ENCODE results near the gene MT1X.

The MT1X gene

GRCh38 chr16:56637814-56638750 lies 44.2 kb upstream of the MT1X start, which contains the start of gene MT1A:
TSS of gene MT1A (plus strand) at chr16:56638666. CDS start at chr16:56638739, 73 bp downstream.
- no peak for DNase-seq (ENCODE audit: low spot score)
- no peak for TF ChIP-seq CTCF (IDR thresholded peaks at IDR 0.05; ENCODE audit: borderline replicate concordance, control extremely low read depth, extremely low read depth, insufficient read depth, missing control alignments)
- in situ Hi-C loops (cut with MboI; ENCODE audit: low sequenced_read_pairs, unreplicated experiment), result no loop called here

- TF ChIP-seq CTCF (IDR thresholded peaks at IDR 0.05; ENCODE audit: borderline replicate concordance, control extremely low read depth, extremely low read depth, insufficient read depth, missing control alignments), result no peak
- DNase-seq (ENCODE audit: low spot score), result no peak
- in situ Hi-C loops (cut with MboI; ENCODE audit: low sequenced_read_pairs, unreplicated experiment), result no loop called here
Measured at GRCh38 chr16:56639045-56639444, 43.2 kb upstream of the MT1X start.

- no peak for TF ChIP-seq CTCF (IDR thresholded peaks at IDR 0.05; ENCODE audit: borderline replicate concordance, control extremely low read depth, extremely low read depth, insufficient read depth, missing control alignments)
- DNase-seq (ENCODE audit: low spot score), result no peak
- in situ Hi-C loops (cut with MboI; ENCODE audit: low sequenced_read_pairs, unreplicated experiment), result no loop called here
Measured at GRCh38 chr16:56640076-56640475, 42.2 kb upstream of the MT1X start.

- in situ Hi-C loops (cut with MboI; ENCODE audit: low sequenced_read_pairs, unreplicated experiment), result no loop called here
- no peak for DNase-seq (ENCODE audit: low spot score)
- TF ChIP-seq CTCF (IDR thresholded peaks at IDR 0.05; ENCODE audit: borderline replicate concordance, control extremely low read depth, extremely low read depth, insufficient read depth, missing control alignments), result no peak
Measured at GRCh38 chr16:56641166-56641565, 41.1 kb upstream of the MT1X start.

- DNase-seq (ENCODE audit: low spot score), result peak; percentile 54
- in situ Hi-C loops (cut with MboI; ENCODE audit: low sequenced_read_pairs, unreplicated experiment), result no loop called here
- no peak for TF ChIP-seq CTCF (IDR thresholded peaks at IDR 0.05; ENCODE audit: borderline replicate concordance, control extremely low read depth, extremely low read depth, insufficient read depth, missing control alignments)
Measured at GRCh38 chr16:56643080-56643778, 39.0 kb upstream of the MT1X start.

GRCh38 chr16:56643833-56644232 lies 38.4 kb upstream of the MT1X start:
- DNase-seq (ENCODE audit: low spot score), result no peak
- TF ChIP-seq CTCF (IDR thresholded peaks at IDR 0.05; ENCODE audit: borderline replicate concordance, control extremely low read depth, extremely low read depth, insufficient read depth, missing control alignments), result no peak
- in situ Hi-C loops (cut with MboI; ENCODE audit: low sequenced_read_pairs, unreplicated experiment), result no loop called here
